Adrenal gland (tissue), 12 donors: Measurements from ENCODE around the gene POLR1A. TPM values are rescaled to one million over a fixed set of nuclear protein-coding genes. Genes with fewer than 3 reads are reported as not detected.

Experiments
- DNase-seq, 7 donors: peaks; one replicate each; pipeline ENCODE4 v3.0.0-alpha.2; 2019 to 2020
- H3K27ac ChIP-seq, 5 donors: fragments of 200-600 bp; sonication (generic) in 4 of 5; 1 replicate in 3 of 5; 2 replicates in 2 of 5; pipeline versions ENCODE4 v1.5.1 to v1.8.0; 2016 to 2020; ENCODE audit warnings: mild to moderate bottlenecking in 1 of 5
- H3K27me3 ChIP-seq: fragments of 200-600 bp; 2 replicates; pipeline ENCODE4 v1.8.0; 2021
- H3K36me3 ChIP-seq, 2 donors: fragments of 200-600 bp; replicated peaks in 1 of 2; 1 replicate in 1 of 2; 2 replicates in 1 of 2; pipeline versions ENCODE4 v1.5.1 to v1.8.0; 2018 to 2022
- H3K4me1 ChIP-seq, 2 donors: fragments of 200-600 bp; replicated peaks in 1 of 2; 1 replicate in 1 of 2; 2 replicates in 1 of 2; pipeline versions ENCODE4 v1.5.1 to v1.8.0; 2018 to 2021
- H3K4me3 ChIP-seq, 4 donors: fragments of 200-600 bp; sonication (generic) in 3 of 4; one replicate each; pipeline ENCODE4 v1.5.1; 2016 to 2018
- H3K9me3 ChIP-seq, 3 donors: fragments of 200-600 bp; sonication (generic) in 1 of 3; replicated peaks in 1 of 3; 1 replicate in 2 of 3; 2 replicates in 1 of 3; pipeline versions ENCODE4 v1.5.1 to v1.8.0; 2016 to 2021
- CTCF ChIP-seq, 6 experiments: fragments of 450-650 bp in 4 of 6; fragments of 200-600 bp in 2 of 6; sonication (generic) in 1 of 6; IDR thresholded peaks; 1 replicate in 5 of 6; 2 replicates in 1 of 6; pipeline versions ENCODE4 v1.5.1 to v1.8.0; 2016 to 2021; ENCODE audit warnings: antibody characterized with exemption in 6 of 6, mild to moderate bottlenecking in 2 of 6, moderate library complexity in 1 of 6
- POLR2A ChIP-seq, 2 donors: fragments of 450-650 bp; IDR thresholded peaks; one replicate each; pipeline ENCODE4 v1.6.1; 2017; ENCODE audit warnings: antibody characterized with exemption in 2 of 2, mild to moderate bottlenecking in 2 of 2, moderate library complexity in 1 of 2
- WGBS, 4 donors: extraction: QIAGEN DNeasy Blood & Tissue Kit in 2 of 4; methylation state at CpG; one replicate each; pipeline versions ENCODE4 v1.1.5 to v1.1.7; 2013 to 2017; 5-methylcytosine and 5-hydroxymethylcytosine counted together
- intact Hi-C, 2 donors: fragments of 100-400 bp; cut with DNase I; formaldehyde crosslinking; loops; one replicate each; pipeline versions ENCODE4 v1.14.1 to v1.15.0; 2022 to 2023
- polyA plus RNA-seq, 3 donors: library from polyadenylated mRNA; stranded (reverse); fragments of 200-250 nt in 2 of 3; fragments of 350-450 nt in 1 of 3; fragmentation: Illumina TruSeq in 1 of 3; extraction: RNeasy Lipid Tissue Mini Kit (QIAGEN cat#74804) in 1 of 3; gene quantifications; one replicate each; pipeline ENCODE4 v1.2.3, GENCODE V29; 2013 to 2014
- total RNA-seq, 9 donors: library from RNA; depleted of rRNA in 4 of 9; stranded (reverse); fragments of >200 nt in 4 of 9; fragments of 120-200 nt in 1 of 9; fragmentation: NEBNext Ultra II Directional in 1 of 9; extraction: Animal tissue kit (Norgen Biotek cat#: 25700) in 1 of 9; gene quantifications; one replicate each; pipeline versions ENCODE4 v1.1.0 to v1.2.4, GENCODE V29; 2013 to 2023
- donor health status: healthy with polysubstance abuse.
- donor health status: Bipolar disorder and iron deficiency.
- donor health status: DM: yes; HTN: yes; CAD: no.
- donor health status: DM: no; HTN: no; CAD: no.
- donor health status: DM: no; HTN: no; CAD: no.
- donor health status: DM: yes; HTN: yes; CAD: no.

Gene POLR1A
- total and polyA plus RNA-seq, 12 donors = 4.6 to 50.1 (median 26.2) TPM

GRCh38 chr2:86072271-86072858 is 33.3 kb downstream of the POLR1A start:
- Histone ChIP-seq H3K4me1 (peaks cover 15 to 31% of the 10 kb centered on the region in 2 donors), H3K9me3 (no peaks in the 10 kb centered on the region), H3K36me3 (peaks cover 0 to 47% of the 10 kb centered on the region in 2 donors), H3K4me3 (no peak overlapping the region), H3K27ac (peak overlapping the region; percentile 73 to 79 (median 74)), H3K27me3 (no peaks in the 10 kb centered on the region)
- intact Hi-C loops = loop anchor here in 1 of 2 donors (10.0 kb wide), 1 partner anchor 48 kb away; no protein-coding TSS in a partner anchor
- no peak for TF ChIP-seq CTCF (IDR thresholded peaks at IDR 0.05)
- peak in 1 of 2 donors; percentile 20 for TF ChIP-seq POLR2A (IDR thresholded peaks at IDR 0.05)
- WGBS, 4 donors = 7 to 18% (median 12%) methylated on average over 4 to 9 of the region's 9 CpGs
- DNase-seq = peak; percentile 81 to 94 (median 91)

- H3K9me3 ChIP-seq = no peaks in the 10 kb centered on the region
- WGBS, 4 donors = 81 to 97% (median 91%) methylated on average over 2 of the region's 2 CpGs
- peaks cover 0 to 38% of the 10 kb centered on the region in 2 donors for H3K36me3 ChIP-seq
- H3K27me3 ChIP-seq = no peaks in the 10 kb centered on the region
- intact Hi-C loops = loop anchor here in 1 of 2 donors (10.0 kb wide), 1 partner anchor 46 kb away; no protein-coding TSS in a partner anchor
- H3K4me1 ChIP-seq = peaks cover 15 to 31% of the 10 kb centered on the region in 2 donors
- TF ChIP-seq POLR2A (IDR thresholded peaks at IDR 0.05) = no peak
- no peak for TF ChIP-seq CTCF (IDR thresholded peaks at IDR 0.05)
- DNase-seq = no peak
- no peak overlapping the region for H3K4me3 ChIP-seq
- H3K27ac ChIP-seq = peak overlapping the region in 1 of 5 donors; percentile 79
These were observed 34.8 kb downstream of the POLR1A start for GRCh38 chr2:86070868-86071267.

GRCh38 chr2:86069783-86070339 is 35.8 kb downstream of the POLR1A start:
- H3K9me3 ChIP-seq = no peaks in the 10 kb centered on the region
- intact Hi-C loops = loop anchor here in 1 of 2 donors (10.0 kb wide), 1 partner anchor 45 kb away; no protein-coding TSS in a partner anchor
- peaks cover 15 to 31% of the 10 kb centered on the region in 2 donors for H3K4me1 ChIP-seq
- peaks cover 0 to 45% of the 10 kb centered on the region in 2 donors for H3K36me3 ChIP-seq
- H3K27me3 ChIP-seq = no peaks in the 10 kb centered on the region
- H3K4me3 ChIP-seq = no peak overlapping the region
- H3K27ac ChIP-seq = no peak overlapping the region
- no peak for TF ChIP-seq CTCF (IDR thresholded peaks at IDR 0.05)
- 89 to 92% (median 89%) methylated on average over 15 to 16 of the region's 16 CpGs for WGBS, 4 donors
- peak in 2 of 7 donors; percentile 13 to 45 for DNase-seq

- H3K4me3 ChIP-seq = no peak overlapping the region
- H3K36me3 ChIP-seq = peaks cover 0 to 45% of the 10 kb centered on the region in 2 donors
- peaks cover 15 to 31% of the 10 kb centered on the region in 2 donors for H3K4me1 ChIP-seq
- intact Hi-C loops = no loop called here
- no peaks in the 10 kb centered on the region for H3K27me3 ChIP-seq
- peak overlapping the region in 1 of 5 donors; percentile 6 for H3K27ac ChIP-seq
- TF ChIP-seq CTCF (IDR thresholded peaks at IDR 0.05) = no peak
- TF ChIP-seq POLR2A (IDR thresholded peaks at IDR 0.05) = no peak
- peak in 2 of 7 donors; percentile 19 to 41 for DNase-seq
- whole genome bisulfite sequencing, 4 donors = 69 to 82% (median 72%) methylated on average over 7 to 8 of the region's 8 CpGs
- no peaks in the 10 kb centered on the region for H3K9me3 ChIP-seq
These were observed 36.5 kb downstream of the POLR1A start for GRCh38 chr2:86069091-86069685.
